ENCODE results near the gene PRKN.

- TF ChIP-seq CTCF (IDR thresholded peaks at IDR 0.05) (no peak), POLR2A (IDR thresholded peaks at IDR 0.05) (no peak)
Observed at GRCh38 chr6:161407581-161407980, 1320.0 kb downstream of the PRKN start.
